ES-I3 (cell line): Measurements from ENCODE around the gene NPTX2.

Source experiments
- H3K36me3 ChIP-seq: 2 replicates; pipeline ENCODE4 v1.6.1; 2013; ENCODE audit warnings: mild to moderate bottlenecking, low read length, control low read depth, moderate library complexity; ENCODE audit not compliant: insufficient read depth
- H3K4me1 ChIP-seq: 2 replicates; pipeline ENCODE4 v1.6.1; 2013; ENCODE audit warnings: mild to moderate bottlenecking, control low read depth, low read length; ENCODE audit not compliant: insufficient read depth
- H3K9ac ChIP-seq: 2 replicates; pipeline ENCODE4 v1.6.1; 2013; ENCODE audit warnings: low read depth, mild to moderate bottlenecking, low read length, moderate library complexity
- H3K9me3 ChIP-seq: 2 replicates; pipeline ENCODE4 v1.6.1; 2013; ENCODE audit warnings: mild to moderate bottlenecking, low read length, moderate library complexity; ENCODE audit not compliant: control insufficient read depth, insufficient read depth

NPTX2 gene

DNA sequence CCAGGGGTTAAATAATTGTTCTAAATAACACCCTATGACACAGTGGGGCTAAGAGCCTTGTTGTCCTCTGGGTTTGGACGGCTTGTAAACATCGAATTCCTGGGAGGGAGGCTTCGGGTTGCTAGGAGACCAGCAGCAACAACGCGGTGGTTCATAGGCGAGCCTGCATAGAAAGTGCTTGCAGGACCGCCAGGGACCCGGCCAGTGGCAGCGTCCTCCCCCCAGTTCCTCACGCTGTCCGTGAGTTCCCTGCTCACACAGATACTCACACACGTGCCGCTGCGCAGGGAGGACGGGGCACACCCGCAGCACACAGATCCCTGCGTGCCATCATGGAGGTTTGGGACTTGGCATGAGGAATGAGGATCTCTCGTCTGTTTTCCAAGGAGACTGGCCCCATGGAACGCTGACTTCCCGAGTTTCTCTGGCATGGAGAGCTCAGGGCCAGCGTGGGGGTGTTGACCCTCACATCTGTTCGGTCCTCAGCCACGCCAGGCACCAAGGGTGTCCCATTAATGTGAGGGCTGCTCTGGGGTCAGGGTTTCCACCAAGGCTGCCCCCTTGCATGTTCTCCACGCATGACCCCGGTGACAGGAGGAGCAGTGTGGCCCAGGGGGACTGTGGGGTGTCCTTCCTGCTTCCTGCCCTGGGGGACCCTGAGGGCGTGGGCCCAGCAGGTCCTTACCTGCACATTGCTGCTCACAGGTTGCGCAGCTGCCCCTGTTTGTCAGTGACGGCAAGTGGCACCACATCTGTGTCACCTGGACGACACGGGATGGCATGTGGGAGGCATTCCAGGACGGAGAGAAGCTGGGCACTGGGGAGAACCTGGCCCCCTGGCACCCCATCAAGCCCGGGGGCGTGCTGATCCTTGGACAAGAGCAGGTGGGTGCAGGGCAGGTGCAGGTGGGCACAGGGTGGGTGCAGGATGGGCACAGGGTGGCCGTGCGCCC lies 9.7 kb downstream of the NPTX2 start:
- H3K4me1 ChIP-seq = no peaks in the 10 kb centered on the region; the same call in 1 of the 2 replicates
- no peak overlapping the region for H3K9ac ChIP-seq

GRCh38 chr7:98627413-98627790 lies 10.3 kb downstream of the NPTX2 start:
- no peak overlapping the region for H3K9ac ChIP-seq
- no peaks in the 10 kb centered on the region for H3K9me3 ChIP-seq
- H3K36me3 ChIP-seq = no peaks in the 10 kb centered on the region
- no peaks in the 10 kb centered on the region; the same call in 1 of the 2 replicates for H3K4me1 ChIP-seq

More for the DNA sequence above, 9.7 kb downstream of the NPTX2 start:
- Histone ChIP-seq H3K9me3 (no peaks in the 10 kb centered on the region), H3K36me3 (no peaks in the 10 kb centered on the region)

DNA sequence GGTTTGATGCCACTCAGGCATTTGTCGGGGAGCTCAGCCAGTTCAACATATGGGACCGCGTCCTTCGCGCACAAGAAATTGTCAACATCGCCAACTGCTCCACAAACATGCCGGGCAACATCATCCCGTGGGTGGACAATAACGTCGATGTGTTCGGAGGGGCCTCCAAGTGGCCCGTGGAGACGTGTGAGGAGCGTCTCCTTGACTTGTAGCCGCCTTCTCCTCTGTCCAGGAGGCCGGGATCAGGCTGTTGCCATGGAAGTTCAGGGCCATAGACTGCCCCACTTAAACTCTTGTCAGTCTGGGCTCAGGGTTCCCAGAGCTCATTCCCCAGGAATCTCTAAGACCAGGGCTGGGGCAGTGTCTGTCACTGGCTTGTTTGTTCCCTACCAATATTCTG lies 11.3 kb downstream of the NPTX2 start:
- Histone ChIP-seq H3K36me3 (no peaks in the 10 kb centered on the region), H3K9ac (no peak overlapping the region), H3K4me1 (no peaks in the 10 kb centered on the region; the same call in 1 of the 2 replicates), H3K9me3 (no peaks in the 10 kb centered on the region)

DNA sequence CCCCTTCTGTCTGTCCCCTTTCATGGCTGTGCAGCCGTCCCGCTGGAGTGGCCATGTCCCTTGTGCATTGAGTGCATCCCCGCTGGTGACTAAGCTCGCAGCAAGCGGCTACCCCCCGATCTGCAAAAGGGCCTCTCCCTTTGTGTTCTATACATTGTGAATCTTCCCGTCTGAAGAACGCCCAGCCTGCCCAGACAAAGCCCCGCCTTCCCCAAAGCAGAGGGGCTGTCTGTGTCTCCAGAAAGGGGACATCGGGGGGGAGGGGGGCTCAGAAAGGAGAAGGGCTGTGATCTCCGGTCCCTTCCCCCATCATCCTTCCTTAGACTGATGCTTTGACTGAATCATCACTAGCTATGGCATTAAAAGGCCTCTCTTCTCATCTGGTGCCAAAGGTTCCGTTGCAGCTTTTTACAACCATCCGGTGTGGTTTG lies 11.9 kb downstream of the NPTX2 start:
- H3K9ac ChIP-seq = no peak overlapping the region
- H3K9me3 ChIP-seq = no peaks in the 10 kb centered on the region
- H3K4me1 ChIP-seq = no peaks in the 10 kb centered on the region; the same call in 1 of the 2 replicates
- H3K36me3 ChIP-seq = no peaks in the 10 kb centered on the region

GRCh38 chr7:98630149-98630548 lies 13.1 kb downstream of the NPTX2 start:
- H3K9me3 ChIP-seq = no peaks in the 10 kb centered on the region
- H3K9ac ChIP-seq = no peak overlapping the region
- no peaks in the 10 kb centered on the region for H3K36me3 ChIP-seq
- H3K4me1 ChIP-seq = no peaks in the 10 kb centered on the region; the same call in 1 of the 2 replicates

GRCh38 chr7:98630770-98631169 lies 13.7 kb downstream of the NPTX2 start:
- no peaks in the 10 kb centered on the region; the same call in 1 of the 2 replicates for H3K4me1 ChIP-seq
- H3K9me3 ChIP-seq = no peaks in the 10 kb centered on the region
- H3K9ac ChIP-seq = no peak overlapping the region
- H3K36me3 ChIP-seq = no peaks in the 10 kb centered on the region

GRCh38 chr7:98638853-98639252 lies 21.8 kb downstream of the NPTX2 start:
- Histone ChIP-seq H3K36me3 (no peaks in the 10 kb centered on the region), H3K9ac (no peak overlapping the region), H3K9me3 (peaks cover 2% of the 10 kb centered on the region; the same call in 1 of the 2 replicates), H3K4me1 (0 out of 2 replicates have a peak, but pooled peaks cover 6% of the 10 kb centered on the region)

GRCh38 chr7:98640375-98640774 lies 23.3 kb downstream of the NPTX2 start:
- Histone ChIP-seq H3K9ac (no peak overlapping the region), H3K9me3 (peaks cover 2% of the 10 kb centered on the region; the same call in 1 of the 2 replicates), H3K36me3 (no peaks in the 10 kb centered on the region), H3K4me1 (0 out of 2 replicates have a peak, but pooled peaks cover 6% of the 10 kb centered on the region)

DNA sequence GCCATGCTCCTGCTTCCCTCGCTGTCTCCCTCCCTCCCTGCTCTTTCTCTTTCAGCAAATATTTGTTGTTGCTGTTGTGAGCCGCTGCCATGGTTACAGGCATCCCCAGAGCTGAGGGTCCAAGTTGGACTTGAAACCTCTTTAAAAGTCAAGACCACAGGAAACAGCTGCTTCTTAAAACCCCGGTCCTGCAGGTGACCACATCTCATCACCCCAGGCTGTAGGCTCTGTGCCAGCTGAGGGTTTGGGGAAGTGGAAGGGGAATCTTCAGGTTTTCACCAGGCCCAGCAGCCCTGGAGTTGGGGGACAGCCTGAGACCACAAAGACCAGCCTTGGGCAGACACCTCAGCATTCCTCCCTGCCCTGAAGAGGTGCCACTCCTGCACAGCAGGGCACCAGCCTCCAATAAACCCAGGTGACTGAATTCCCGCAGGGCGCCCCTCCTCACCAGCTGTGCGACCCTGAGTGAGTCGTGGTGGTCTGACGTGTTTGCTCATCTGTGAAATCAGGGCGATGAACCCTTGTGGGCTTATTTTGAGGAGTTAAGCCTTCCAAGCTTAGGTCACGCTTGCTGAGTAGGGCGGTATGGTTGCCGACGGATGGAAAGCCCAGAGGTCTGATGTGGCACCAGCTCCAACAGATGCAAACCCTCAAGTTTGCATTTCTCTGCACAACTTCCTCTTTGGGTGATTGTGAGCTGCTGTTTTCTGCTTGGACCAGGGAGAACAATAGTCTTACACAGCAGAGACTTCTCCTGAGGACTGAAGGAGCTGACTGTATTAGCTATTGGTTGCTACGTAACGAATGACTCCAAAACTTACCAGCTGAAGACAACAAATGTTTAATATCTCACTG lies 24.8 kb downstream of the NPTX2 start:
- no peak overlapping the region for H3K9ac ChIP-seq
- H3K36me3 ChIP-seq = no peaks in the 10 kb centered on the region
- H3K9me3 ChIP-seq = peaks cover 2% of the 10 kb centered on the region; the same call in 1 of the 2 replicates
- 0 out of 2 replicates have a peak, but pooled peaks cover 6% of the 10 kb centered on the region for H3K4me1 ChIP-seq

GRCh38 chr7:98643236-98643985 lies 26.3 kb downstream of the NPTX2 start:
- Histone ChIP-seq H3K9me3 (peaks cover 2% of the 10 kb centered on the region; the same call in 1 of the 2 replicates), H3K4me1 (0 out of 2 replicates have a peak, but pooled peaks cover 6% of the 10 kb centered on the region), H3K36me3 (no peaks in the 10 kb centered on the region), H3K9ac (no peak overlapping the region)

DNA sequence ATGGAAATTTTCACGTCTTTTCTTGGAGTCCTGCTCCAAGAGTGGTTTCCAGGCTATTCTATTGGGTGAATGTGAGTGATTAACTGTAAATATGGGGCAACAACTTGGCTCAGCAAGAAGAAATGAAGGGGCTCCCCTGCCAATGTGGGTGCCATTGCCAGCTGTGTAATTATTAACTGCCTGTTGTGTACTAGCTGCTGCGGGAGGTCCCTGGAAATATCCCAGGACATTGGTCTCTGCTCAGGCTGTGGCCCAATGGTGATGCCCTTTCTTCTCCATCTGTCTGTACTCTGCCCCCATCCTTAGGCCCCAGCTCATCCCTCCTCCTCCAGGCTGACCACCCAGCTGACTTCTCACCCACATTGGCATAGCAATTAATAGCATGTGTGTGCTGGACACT lies 29.4 kb downstream of the NPTX2 start:
- no peak overlapping the region for H3K9ac ChIP-seq
- no peaks in the 10 kb centered on the region for H3K36me3 ChIP-seq
- no peaks in the 10 kb centered on the region for H3K9me3 ChIP-seq
- 0 out of 2 replicates have a peak, but pooled peaks cover 6% of the 10 kb centered on the region for H3K4me1 ChIP-seq

DNA sequence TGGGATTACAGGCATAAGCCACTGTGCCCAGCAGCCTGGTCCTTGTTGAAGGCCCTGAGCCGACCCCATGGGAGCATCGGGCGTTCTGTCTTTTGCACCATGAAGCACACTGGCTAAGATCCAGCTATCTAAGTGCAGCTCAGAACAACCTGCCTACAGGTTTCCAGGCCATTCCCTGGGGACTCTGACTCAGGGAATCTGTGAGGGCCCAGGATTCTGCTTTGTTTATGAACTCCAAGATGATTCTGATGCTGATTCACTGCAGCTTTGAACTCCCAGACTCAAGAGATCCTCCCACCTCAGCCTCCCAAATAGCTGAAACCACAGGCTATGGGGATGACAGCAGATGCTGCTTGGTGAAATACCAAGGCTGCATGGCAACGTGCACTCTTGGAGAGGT lies 30.2 kb downstream of the NPTX2 start:
- H3K4me1 ChIP-seq = no peaks in the 10 kb centered on the region
- no peaks in the 10 kb centered on the region for H3K36me3 ChIP-seq
- no peaks in the 10 kb centered on the region for H3K9me3 ChIP-seq
- no peak overlapping the region for H3K9ac ChIP-seq

GRCh38 chr7:98651760-98652159 lies 34.7 kb downstream of the NPTX2 start:
- no peak overlapping the region for H3K9ac ChIP-seq
- no peaks in the 10 kb centered on the region for H3K36me3 ChIP-seq
- no peaks in the 10 kb centered on the region for H3K4me1 ChIP-seq
- H3K9me3 ChIP-seq = no peaks in the 10 kb centered on the region
